Measurements from ENCODE around the gene NOP58.

DNA sequence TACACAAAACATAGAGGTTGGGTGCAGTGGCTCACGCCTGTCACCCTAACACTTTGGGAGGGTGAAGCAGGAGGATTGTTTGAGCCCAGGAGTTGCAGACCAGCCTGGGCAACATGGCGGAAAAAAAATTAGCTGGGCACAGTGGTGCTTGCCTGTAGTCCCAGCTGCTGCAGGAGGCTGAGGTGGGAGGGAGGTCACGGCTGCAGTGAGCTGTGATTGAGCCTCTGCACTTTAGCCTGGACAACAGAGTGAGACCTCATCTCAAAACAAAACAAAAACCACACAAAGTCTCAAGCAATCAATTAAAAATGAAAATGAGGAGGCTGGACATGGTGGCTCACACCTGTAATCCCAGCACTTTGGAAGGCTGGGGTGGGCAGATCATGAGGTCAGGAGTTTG, 4.9 kb downstream of the NOP58 start:
- TF ChIP-seq, protein P1, sequence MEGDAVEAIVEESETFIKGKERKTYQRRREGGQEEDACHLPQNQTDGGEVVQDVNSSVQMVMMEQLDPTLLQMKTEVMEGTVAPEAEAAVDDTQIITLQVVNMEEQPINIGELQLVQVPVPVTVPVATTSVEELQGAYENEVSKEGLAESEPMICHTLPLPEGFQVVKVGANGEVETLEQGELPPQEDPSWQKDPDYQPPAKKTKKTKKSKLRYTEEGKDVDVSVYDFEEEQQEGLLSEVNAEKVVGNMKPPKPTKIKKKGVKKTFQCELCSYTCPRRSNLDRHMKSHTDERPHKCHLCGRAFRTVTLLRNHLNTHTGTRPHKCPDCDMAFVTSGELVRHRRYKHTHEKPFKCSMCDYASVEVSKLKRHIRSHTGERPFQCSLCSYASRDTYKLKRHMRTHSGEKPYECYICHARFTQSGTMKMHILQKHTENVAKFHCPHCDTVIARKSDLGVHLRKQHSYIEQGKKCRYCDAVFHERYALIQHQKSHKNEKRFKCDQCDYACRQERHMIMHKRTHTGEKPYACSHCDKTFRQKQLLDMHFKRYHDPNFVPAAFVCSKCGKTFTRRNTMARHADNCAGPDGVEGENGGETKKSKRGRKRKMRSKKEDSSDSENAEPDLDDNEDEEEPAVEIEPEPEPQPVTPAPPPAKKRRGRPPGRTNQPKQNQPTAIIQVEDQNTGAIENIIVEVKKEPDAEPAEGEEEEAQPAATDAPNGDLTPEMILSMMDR (conservative IDR thresholded peaks at IDR 0.05; ENCODE audit: low read depth, low read length) = no peak
- TF ChIP-seq RCOR1 (IDR thresholded peaks at IDR 0.05; ENCODE audit: insufficient replicate concordance, low read length) = no peak
- TF ChIP-seq BHLHE40 (IDR thresholded peaks at IDR 0.05; ENCODE audit: low read depth, low read length) = no peak
- TF ChIP-seq SMC3 (IDR thresholded peaks at IDR 0.05; ENCODE audit: low read depth, low read length) = no peak
- TF ChIP-seq POLR2A (IDR thresholded peaks at IDR 0.05; ENCODE audit: low read depth, low read length) = no peak
- no peak for TF ChIP-seq CHD1 (IDR thresholded peaks at IDR 0.05; ENCODE audit: low read depth, low read length)
- TF ChIP-seq CEBPB (IDR thresholded peaks at IDR 0.05; ENCODE audit: low read depth, low read length) = no peak
- no peak for TF ChIP-seq RFX5 (IDR thresholded peaks at IDR 0.05; ENCODE audit: low read depth, low read length)
- no peak for TF ChIP-seq RAD21 (IDR thresholded peaks at IDR 0.05; ENCODE audit: low read length)
- TF ChIP-seq, protein P2, sequence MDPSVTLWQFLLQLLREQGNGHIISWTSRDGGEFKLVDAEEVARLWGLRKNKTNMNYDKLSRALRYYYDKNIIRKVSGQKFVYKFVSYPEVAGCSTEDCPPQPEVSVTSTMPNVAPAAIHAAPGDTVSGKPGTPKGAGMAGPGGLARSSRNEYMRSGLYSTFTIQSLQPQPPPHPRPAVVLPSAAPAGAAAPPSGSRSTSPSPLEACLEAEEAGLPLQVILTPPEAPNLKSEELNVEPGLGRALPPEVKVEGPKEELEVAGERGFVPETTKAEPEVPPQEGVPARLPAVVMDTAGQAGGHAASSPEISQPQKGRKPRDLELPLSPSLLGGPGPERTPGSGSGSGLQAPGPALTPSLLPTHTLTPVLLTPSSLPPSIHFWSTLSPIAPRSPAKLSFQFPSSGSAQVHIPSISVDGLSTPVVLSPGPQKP (IDR thresholded peaks at IDR 0.05; ENCODE audit: borderline replicate concordance, low read depth, low read length) = no peak
- TF ChIP-seq MAFK (IDR thresholded peaks at IDR 0.05; ENCODE audit: low read depth, low read length) = no peak
- TF ChIP-seq, protein P3, sequence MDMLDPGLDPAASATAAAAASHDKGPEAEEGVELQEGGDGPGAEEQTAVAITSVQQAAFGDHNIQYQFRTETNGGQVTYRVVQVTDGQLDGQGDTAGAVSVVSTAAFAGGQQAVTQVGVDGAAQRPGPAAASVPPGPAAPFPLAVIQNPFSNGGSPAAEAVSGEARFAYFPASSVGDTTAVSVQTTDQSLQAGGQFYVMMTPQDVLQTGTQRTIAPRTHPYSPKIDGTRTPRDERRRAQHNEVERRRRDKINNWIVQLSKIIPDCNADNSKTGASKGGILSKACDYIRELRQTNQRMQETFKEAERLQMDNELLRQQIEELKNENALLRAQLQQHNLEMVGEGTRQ (IDR thresholded peaks at IDR 0.05; ENCODE audit: low read depth, low read length) = no peak
- TF ChIP-seq NFE2L2 (IDR thresholded peaks at IDR 0.05; ENCODE audit: low read depth, low read length) = no peak
- TF ChIP-seq MXI1 (IDR thresholded peaks at IDR 0.05; ENCODE audit: borderline replicate concordance, low read depth, low read length) = no peak

All from IMR-90 (cell line).